OCI-M2 (cell line): ENCODE results near the gene MBL2.

Experiments used
- DNase-seq: peaks from one replicate; lab custom pipeline; 2025; ENCODE audit not compliant: unreplicated experiment; lab: John Stamatoyannopoulos, UW

Gene MBL2

DNA sequence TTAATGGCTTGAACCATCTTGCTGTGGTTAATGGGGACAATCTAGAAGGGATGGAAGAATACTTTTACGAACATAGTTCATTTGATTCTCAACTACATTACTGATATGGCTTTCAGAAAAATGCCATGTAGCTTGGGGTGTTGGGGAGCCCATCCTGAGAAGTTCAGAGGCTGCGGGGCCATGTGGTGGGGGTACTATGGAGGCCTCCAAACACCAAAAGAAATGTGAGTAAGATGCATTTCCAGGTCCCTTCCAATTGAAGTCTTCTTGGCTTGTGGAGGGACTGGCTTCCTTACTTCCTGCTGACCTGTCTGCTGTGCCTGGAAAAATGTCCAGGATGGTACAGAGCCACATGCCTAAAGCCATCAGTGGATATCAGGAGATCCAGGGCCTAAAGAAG lies 1.6 kb upstream of the MBL2 start:
- no peak for DNase-seq

DNA sequence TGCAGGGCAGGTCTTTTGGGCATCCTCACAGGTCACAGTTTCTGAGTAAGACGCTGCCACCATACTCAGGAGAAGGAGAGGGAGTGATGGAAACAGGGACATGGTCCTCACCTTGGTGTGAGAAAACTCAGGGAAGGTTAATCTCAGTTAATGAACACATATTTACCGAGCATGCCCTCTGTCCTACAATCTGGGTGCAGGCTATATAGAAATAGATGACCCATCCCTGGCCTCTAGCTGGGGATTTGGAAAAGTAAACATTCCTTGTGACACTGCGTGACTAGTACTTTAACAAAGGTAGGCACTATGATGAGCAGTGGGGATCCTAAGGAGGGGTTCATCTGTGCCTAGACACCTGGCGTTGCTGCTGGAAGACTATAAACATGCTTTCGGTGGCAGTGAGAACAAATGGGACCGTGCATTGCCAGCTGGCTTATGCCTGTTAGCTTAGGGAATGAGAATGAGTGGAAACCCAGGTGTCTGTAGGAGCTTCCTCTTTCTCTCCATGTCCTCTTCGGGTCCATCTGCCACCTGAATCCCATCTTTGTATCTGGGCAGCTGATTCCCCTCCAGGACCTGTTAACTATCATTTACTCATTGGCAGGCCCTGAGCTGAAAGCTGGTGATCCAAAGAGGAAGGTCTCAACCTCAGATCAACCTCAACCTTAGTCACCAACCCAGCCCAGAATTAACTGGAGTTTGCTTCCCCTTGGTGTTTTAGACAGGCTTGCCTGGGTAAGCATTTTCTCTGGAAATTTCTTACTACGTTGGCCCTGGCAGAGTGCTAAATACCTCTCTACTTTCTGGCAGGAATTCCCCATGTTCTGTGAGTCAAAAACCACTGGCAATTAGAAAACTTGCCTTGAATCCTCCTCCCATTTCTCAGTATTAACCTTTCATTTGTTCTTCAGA lies 794 bp downstream of the MBL2 start:
- DNase-seq, result no peak

- DNase-seq, result no peak
These were observed 1.7 kb downstream of the MBL2 start for GRCh38 chr10:52770904-52771303.

- DNase-seq, result no peak
These were observed 2.6 kb downstream of the MBL2 start for GRCh38 chr10:52769966-52770365.

DNA sequence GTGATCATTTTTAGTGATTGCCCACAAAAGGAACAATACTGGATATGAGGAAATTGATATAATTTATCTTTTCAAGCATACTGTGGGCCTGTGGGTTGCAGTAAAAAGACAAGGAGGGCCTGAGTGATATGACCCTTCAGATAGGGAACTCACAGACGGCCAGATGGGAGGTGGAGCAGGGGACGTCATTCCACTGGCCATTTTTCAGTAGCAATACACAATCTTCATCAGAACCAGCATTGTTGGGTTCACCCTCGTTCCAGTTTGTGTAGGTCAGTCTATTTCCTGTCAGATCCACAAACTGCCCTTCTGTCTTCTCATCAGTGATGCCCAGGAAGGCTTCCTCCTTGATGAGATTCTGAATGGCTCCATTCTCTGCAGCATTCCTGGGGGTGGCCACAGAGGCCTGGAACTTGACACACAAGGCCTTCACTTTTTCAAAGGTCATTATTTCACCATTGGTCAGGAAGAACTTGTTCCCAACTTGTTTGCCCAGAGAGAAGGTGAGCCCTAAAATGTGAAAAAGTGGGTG lies 4.5 kb downstream of the MBL2 start:
- no peak for DNase-seq

GRCh38 chr10:52762088-52762487 lies 10.5 kb downstream of the MBL2 start:
- no peak for DNase-seq

DNA sequence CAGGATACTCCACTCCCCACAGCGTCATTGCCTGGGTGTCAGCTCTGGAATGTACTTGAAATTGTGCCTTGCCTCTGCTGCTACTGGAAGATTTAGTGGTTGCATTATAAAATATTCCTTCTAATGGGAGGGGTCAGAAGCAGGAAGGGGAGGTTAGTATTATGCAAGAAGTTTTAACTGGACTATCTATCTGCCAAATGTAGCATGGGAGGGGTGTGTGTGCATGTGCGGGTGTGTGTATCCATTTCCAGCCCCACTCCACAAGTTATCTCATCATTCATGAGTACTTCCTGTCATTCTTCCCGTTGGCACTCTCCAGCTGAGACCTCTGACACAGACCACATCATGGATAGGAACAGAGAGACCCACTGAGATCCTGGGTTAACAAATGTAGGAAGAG lies 13.4 kb downstream of the MBL2 start:
- DNase-seq, result no peak

- no peak for DNase-seq
These were observed 14.2 kb downstream of the MBL2 start for GRCh38 chr10:52758406-52758805.

- no peak for DNase-seq
These were observed 14.8 kb downstream of the MBL2 start for GRCh38 chr10:52757773-52758172.

GRCh38 chr10:52756966-52757365 lies 15.6 kb downstream of the MBL2 start:
- no peak for DNase-seq

GRCh38 chr10:52756295-52756694 lies 16.3 kb downstream of the MBL2 start:
- DNase-seq, result no peak

DNA sequence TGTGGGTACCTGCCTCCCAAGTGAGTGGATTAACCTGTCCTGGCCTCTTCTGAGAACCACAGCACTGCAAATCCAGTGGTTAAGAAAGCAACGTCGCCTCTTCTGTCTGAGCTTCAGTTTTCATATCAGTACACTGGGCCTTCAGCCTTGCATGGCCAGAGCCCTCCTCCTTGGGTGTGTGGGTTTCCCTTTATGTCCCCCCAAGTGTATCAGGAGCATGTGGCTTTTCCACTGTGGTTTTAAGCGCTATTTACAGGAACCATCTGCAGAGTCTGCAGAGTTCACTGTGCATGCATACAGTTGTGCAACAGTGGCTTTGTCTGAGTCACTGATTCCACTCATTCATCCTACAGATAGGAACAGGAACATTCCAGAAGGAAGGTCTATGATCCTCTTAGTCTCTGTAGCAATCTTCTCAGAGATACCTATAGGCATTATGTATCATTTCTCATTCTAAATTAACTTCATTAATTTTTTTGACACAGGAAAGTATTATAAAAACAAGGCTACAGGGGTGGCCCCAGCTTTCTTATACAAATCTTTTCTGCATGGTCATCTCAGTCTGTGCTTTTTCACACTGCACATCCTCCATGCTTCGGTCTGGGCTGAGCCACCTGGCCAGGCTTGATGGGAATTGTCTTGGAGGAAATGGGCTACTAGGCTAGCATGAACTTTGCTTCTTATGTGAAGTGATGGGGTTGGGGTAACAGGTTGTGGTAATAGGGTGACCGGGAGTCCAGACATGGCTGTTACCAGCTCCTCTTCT lies 17.1 kb downstream of the MBL2 start:
- DNase-seq, result no peak

DNA sequence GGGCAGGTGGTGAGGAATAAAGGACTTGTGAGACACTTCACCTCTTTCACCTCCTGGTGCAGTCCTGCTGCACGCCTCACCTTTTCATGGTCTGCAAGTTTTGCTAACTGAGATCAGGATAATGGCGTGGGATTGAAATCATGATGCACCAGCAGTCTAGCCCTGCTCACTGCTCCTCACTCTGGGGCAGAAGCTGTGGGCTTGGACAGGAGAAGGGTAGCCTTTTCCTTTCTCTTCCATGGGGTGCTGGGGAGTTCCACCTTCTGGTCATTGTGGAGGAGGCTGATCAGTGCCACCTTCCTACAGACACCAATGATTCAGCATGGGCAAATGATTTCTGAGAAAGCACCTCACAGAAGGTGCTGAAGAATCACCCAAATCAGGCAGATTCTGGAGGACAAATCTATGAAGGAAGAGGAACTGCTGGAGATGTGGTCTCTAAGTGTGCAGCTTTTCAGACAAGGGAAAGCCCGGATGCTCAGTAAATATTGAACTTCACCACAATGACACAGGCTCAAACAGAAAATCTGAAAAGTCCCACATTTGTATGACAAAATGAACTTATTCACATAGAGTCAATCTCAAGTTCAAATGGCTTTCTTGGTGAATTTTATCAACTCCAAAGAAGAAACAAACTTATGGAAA lies 19.7 kb downstream of the MBL2 start:
- DNase-seq, result no peak

DNA sequence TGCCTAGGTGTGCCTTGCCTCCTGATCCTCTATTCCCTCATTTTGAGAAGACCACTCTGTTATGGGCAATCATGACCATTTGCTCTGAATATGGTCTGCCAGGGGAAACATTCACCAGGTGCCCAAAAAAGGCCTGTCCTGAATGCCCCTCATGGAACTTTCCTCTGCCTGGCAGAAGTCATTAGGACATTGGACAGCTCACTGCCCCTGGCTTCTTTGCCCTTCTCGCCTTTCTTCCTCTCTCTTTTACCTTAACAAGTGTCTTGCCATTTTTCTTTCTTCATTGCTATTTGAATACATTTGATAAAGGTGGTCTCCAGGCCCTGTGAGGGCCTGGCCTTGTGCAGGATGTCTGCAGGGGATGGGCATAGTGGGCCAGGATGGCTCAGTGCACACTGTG lies 20.3 kb downstream of the MBL2 start:
- DNase-seq, result no peak

DNA sequence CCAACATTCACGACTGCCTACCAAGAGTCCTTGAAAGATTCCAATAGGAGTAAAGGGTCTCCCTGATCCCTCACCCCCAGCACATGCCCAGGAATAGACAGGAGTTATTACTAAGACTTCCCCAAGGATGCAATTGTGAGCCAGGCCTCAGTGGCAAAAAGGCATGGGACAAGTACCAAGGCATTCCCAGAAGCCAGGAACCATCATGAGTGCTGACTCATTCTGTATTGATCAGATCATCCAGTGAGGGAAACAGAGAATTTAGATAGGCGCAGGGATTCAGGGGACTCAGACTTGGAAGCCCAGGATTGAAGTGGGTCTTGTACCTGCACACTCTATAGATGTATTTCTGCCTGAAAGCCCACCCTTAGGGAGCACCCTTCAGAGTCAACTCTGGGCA lies 21.2 kb downstream of the MBL2 start:
- no peak for DNase-seq

- no peak for DNase-seq
These were observed 22.0 kb downstream of the MBL2 start for GRCh38 chr10:52750629-52751028.

GRCh38 chr10:52747694-52748093 lies 24.9 kb downstream of the MBL2 start:
- no peak for DNase-seq

DNA sequence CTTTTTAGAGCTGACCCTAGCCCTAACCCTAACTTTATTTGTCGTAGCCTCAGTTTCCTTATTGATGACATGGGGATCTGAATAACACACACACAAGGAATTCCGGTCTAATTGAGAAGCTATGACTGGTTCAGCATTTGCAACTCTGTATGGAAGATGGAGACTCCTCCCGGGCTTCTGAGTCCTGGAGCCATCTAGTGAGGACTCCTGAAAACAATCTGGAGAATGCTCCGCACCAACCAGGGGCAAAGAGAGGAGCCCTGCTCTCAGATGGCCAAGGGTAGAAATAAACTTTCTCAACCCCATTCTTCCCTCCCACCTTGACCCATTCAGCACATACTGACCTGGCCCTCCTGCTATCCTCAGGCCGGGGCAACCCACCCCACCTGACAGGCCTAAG lies 26.4 kb downstream of the MBL2 start:
- no peak for DNase-seq

- DNase-seq, result no peak
These were observed 28.4 kb downstream of the MBL2 start for GRCh38 chr10:52744057-52744805.

DNA sequence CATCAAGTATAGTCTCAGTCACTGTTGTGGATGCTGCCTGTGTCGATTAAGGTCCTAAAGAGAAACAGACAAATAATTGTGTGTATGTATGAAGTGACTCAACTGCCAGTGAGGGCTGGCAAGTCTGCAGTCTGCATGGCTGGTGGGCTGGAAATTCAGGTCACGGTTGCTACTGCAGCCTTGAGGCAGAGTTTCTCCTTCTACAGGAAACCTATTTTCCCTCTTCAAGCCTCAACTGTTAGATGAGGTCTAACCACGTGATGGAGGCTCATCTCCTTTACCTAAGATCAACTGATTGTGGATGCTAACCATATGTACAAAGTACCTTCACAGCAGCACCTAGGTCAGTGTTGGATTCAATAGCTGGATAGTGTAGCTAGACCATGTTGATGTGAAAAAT lies 29.9 kb downstream of the MBL2 start:
- DNase-seq, result no peak

GRCh38 chr10:52741851-52742250 lies 30.7 kb downstream of the MBL2 start:
- no peak for DNase-seq
